ENCODE data around the gene GDA.

GDA gene

GRCh38 chr9:72151104-72151503 lies 1.9 kb downstream of the GDA start:
- DNase-seq = no peak

GRCh38 chr9:72154468-72155285 lies 5.4 kb downstream of the GDA start:
- no peak for DNase-seq

- DNase-seq = no peak
Measured at GRCh38 chr9:72155301-72155700, 6.1 kb downstream of the GDA start.

- DNase-seq = no peak
Measured at GRCh38 chr9:72156586-72156985, 7.3 kb downstream of the GDA start.

- DNase-seq = no peak
Measured at GRCh38 chr9:72158680-72159079, 9.4 kb downstream of the GDA start.

GRCh38 chr9:72160446-72161123 lies 11.3 kb downstream of the GDA start:
- DNase-seq = no peak

- no peak for DNase-seq
Measured at GRCh38 chr9:72165326-72165725, 16.1 kb downstream of the GDA start.

- DNase-seq = no peak
Measured at GRCh38 chr9:72165821-72166547, 16.7 kb downstream of the GDA start.

GRCh38 chr9:72168075-72168474 lies 18.8 kb downstream of the GDA start:
- no peak for DNase-seq

- no peak for DNase-seq
Measured at GRCh38 chr9:72169178-72169577, 19.9 kb downstream of the GDA start.

- DNase-seq = no peak
Measured at GRCh38 chr9:72173080-72173479, 23.8 kb downstream of the GDA start.

- no peak for DNase-seq
Measured at GRCh38 chr9:72185561-72185960, 36.3 kb downstream of the GDA start.

- DNase-seq = no peak
Measured at GRCh38 chr9:72187121-72187695, 38.0 kb downstream of the GDA start.

GRCh38 chr9:72188232-72188631 lies 39.0 kb downstream of the GDA start:
- DNase-seq = no peak

GRCh38 chr9:72193478-72193881 lies 44.2 kb downstream of the GDA start:
- no peak for DNase-seq

GRCh38 chr9:72199238-72199637 lies 50.0 kb downstream of the GDA start:
- DNase-seq = no peak

- DNase-seq = no peak
Measured at GRCh38 chr9:72200452-72200851, 51.2 kb downstream of the GDA start.

GRCh38 chr9:72202009-72202408 lies 52.8 kb downstream of the GDA start:
- DNase-seq = no peak

GRCh38 chr9:72203205-72203803 lies 54.1 kb downstream of the GDA start:
- peak; percentile 21 for DNase-seq

GRCh38 chr9:72204062-72204461 lies 54.8 kb downstream of the GDA start:
- no peak for DNase-seq

- DNase-seq = no peak
Measured at GRCh38 chr9:72205513-72205912, 56.3 kb downstream of the GDA start.

- DNase-seq = no peak
Measured at GRCh38 chr9:72207278-72207677, 58.0 kb downstream of the GDA start.

GRCh38 chr9:72210522-72210921 lies 61.3 kb downstream of the GDA start:
- no peak for DNase-seq

Data from activated CD4-positive, alpha-beta T cell treated with anti-CD3 and anti-CD28 coated beads, Interleukin-2, amount 50 U/mL, for 16 hours (primary cell).